NB4 (cell line): ENCODE measurements around the gene FRY.

Experiments used
- DNase-seq: peaks from one replicate; pipeline ENCODE4 v3.0.0; 2010; ENCODE audit warnings: low read depth
- H3K4me3 ChIP-seq: one replicate; pipeline ENCODE4 v1.5.1; 2011; ENCODE audit warnings: mild to moderate bottlenecking, low read depth, low read length, moderate library complexity
- MYC ChIP-seq: IDR thresholded peaks from 2 replicates; pipeline ENCODE4 v1.6.1; 2011; ENCODE audit warnings: low read depth, low read length
- POLR2A ChIP-seq: IDR thresholded peaks from 2 replicates; pipeline ENCODE4 v1.6.1; 2011; ENCODE audit warnings: mild to moderate bottlenecking; ENCODE audit not compliant: insufficient read length; ENCODE audit errors: extremely low read depth
- TF ChIP-seq, protein P1 (sequence below): IDR thresholded peaks from 2 replicates; pipeline ENCODE4 v1.6.1; 2011; ENCODE audit warnings: low read depth, low read length
- TF ChIP-seq, protein P2 (sequence below): IDR thresholded peaks from one replicate; pipeline ENCODE4 v1.5.1; 2012; ENCODE audit warnings: low read depth, low read length

Gene FRY

DNA sequence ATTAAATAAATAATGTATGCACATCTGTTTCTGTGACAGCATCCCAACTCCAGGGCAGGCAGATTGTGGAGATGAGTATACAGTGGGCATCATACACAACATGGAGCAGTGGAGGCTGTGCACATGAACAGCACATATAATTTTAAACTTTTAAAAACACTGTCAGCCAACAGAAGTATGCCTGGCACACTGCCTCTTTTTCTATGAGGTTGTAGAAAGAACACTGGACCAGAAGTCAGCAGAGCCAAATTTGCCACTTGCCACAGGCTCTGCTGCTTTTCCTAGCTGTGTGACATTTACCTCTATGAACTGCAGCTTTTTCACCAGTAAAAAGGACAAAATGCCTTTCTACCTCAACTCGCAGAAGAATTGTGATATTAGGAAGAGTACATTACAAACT lies 118.7 kb downstream of the FRY start:
- H3K4me3 ChIP-seq, result no peak overlapping the region
- TF ChIP-seq, protein P1, sequence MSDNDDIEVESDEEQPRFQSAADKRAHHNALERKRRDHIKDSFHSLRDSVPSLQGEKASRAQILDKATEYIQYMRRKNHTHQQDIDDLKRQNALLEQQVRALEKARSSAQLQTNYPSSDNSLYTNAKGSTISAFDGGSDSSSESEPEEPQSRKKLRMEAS, result no peak
- TF ChIP-seq POLR2A, result no peak
- TF ChIP-seq, protein P2, sequence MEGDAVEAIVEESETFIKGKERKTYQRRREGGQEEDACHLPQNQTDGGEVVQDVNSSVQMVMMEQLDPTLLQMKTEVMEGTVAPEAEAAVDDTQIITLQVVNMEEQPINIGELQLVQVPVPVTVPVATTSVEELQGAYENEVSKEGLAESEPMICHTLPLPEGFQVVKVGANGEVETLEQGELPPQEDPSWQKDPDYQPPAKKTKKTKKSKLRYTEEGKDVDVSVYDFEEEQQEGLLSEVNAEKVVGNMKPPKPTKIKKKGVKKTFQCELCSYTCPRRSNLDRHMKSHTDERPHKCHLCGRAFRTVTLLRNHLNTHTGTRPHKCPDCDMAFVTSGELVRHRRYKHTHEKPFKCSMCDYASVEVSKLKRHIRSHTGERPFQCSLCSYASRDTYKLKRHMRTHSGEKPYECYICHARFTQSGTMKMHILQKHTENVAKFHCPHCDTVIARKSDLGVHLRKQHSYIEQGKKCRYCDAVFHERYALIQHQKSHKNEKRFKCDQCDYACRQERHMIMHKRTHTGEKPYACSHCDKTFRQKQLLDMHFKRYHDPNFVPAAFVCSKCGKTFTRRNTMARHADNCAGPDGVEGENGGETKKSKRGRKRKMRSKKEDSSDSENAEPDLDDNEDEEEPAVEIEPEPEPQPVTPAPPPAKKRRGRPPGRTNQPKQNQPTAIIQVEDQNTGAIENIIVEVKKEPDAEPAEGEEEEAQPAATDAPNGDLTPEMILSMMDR, result no peak
- no peak for TF ChIP-seq MYC
- no peak for DNase-seq

DNA sequence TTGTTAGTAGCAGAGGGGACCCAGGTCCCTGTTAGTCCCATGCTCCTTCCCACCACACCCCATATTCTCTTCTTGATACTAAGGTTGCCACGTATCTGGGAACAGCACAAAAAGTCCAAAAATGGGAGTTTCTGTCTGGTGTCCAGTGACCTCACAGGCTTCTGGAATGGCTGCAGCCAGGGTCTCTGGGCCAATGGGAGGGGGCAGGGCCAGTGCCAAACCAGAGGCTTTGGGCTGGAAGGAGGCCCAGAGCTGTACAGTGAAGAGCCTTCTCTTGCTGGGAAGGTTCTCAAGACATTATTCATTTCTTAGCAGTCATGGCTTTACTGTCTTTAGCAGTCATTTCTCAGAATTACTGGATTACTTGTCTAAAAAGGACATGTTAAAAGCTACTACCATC lies 119.2 kb downstream of the FRY start:
- TF ChIP-seq, protein P1, result no peak
- TF ChIP-seq, protein P2, result no peak
- TF ChIP-seq POLR2A (no peak), MYC (no peak)
- no peak for DNase-seq
- H3K4me3 ChIP-seq, result no peak overlapping the region

DNA sequence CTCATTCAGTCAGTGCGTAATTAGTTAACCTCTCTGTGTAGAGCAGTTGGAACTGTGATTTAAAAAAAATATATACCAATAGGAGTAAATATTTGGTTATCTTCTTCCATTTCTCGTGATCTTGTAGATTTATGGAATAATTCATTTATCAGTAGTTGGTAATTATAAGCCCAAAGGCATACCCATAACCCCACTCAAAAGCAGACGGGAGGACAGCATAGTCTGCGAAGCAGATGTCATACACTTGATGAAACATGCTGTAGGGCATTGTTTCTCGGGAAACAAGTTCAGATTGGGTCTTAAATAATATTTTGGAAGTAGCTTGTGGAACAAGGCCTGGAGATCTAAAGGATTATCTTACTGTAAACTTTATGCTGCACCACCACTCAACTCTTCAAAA lies 119.7 kb downstream of the FRY start:
- TF ChIP-seq MYC (no peak), POLR2A (no peak)
- TF ChIP-seq, protein P1, result no peak
- no peak for DNase-seq
- no peak overlapping the region for H3K4me3 ChIP-seq

DNA sequence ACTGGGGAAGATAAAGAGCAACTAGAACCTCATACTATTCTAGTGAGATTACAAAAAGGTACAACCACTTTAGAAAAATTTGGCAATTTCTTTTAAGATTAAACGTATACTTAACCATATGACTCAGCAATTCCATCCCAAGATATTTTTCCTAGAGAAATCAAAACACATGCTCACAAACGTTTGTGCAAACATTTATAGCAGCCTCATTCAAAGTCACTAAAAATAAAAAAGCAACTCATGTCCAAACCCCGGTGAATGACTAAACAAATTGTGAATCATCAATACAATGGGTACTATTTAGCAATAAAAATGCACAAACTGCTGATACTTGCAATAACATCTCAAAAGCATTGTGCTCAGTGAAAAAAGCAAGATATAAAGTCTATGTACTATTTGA lies 121.5 kb downstream of the FRY start:
- H3K4me3 ChIP-seq, result no peak overlapping the region
- no peak for TF ChIP-seq MYC
- TF ChIP-seq, protein P1, result no peak
- TF ChIP-seq POLR2A, result no peak
- TF ChIP-seq, protein P2, result no peak
- no peak for DNase-seq

GRCh38 chr13:32159137-32159869 lies 127.7 kb downstream of the FRY start:
- no peak for DNase-seq
- no peak overlapping the region for H3K4me3 ChIP-seq
- TF ChIP-seq, protein P1, result no peak
- TF ChIP-seq MYC, result no peak

DNA sequence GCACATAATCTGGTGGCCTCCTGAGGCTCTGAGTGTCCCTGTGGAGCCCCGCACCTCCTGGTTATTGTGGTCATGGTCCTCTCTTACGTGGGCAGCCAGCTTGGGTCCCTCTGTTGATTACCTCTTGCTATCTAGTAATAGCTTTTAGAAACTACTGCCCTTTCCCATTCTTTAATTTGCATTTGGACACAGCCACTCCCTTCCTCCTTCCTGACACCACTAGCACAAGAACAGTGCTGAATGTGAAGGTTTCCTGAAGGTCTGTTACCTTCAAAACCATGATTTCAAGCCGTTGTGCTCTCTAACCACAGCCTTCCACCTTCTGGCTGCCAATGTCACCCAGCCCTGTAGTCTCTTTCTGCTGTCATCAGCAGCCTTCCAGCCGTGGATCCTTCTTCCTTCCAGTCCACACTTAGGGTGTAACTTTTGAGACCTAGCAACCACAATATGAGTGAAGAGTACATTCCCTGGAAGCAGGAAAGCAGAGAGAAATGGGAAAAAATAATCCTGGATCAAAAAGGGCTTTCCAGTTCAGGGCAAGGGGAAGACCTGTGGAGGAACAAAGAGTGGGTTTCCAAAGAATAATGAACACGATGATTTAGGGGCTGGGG lies 130.9 kb downstream of the FRY start:
- DNase-seq, result no peak
- TF ChIP-seq, protein P2, result no peak
- TF ChIP-seq, protein P1, result no peak
- TF ChIP-seq POLR2A (no peak), MYC (no peak)
- H3K4me3 ChIP-seq, result no peak overlapping the region
